ENCODE data around the gene CDH24.

GRCh38 chr14:23071244-23071920 is 14.1 kb upstream of the CDH24 start:
- TF ChIP-seq CTCF (IDR thresholded peaks at IDR 0.05; ENCODE audit: low read depth, low read length) (no peak), MAX (IDR thresholded peaks at IDR 0.05; ENCODE audit: low read depth, low read length) (peak; percentile 51), POLR2A (IDR thresholded peaks at IDR 0.05; ENCODE audit: extremely low read depth, insufficient read length) (peak; percentile 72)
